ENCODE measurements around the gene FRMD3.

FRMD3 gene

DNA sequence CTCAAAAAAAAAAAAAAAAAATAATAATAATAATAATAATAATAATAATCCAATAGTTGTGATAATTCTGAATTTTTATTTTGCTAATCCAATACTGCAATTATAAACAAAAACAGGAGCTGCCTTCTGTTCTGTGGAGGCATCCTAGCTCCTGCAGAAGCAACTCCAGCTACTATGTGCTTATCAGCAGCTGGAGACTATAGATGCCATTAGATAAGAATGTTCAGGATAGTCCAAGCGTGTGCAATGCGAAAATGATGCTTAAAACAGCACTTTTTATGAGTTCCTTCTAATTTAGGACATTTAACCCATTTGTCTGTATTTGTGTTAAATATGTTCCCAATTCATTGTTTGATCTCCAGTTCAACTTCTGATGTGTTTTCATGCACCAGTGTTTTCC lies 254.7 kb downstream of the FRMD3 start:
- no peak for DNase-seq (ENCODE audit: low read depth in 3 of 3)

DNA sequence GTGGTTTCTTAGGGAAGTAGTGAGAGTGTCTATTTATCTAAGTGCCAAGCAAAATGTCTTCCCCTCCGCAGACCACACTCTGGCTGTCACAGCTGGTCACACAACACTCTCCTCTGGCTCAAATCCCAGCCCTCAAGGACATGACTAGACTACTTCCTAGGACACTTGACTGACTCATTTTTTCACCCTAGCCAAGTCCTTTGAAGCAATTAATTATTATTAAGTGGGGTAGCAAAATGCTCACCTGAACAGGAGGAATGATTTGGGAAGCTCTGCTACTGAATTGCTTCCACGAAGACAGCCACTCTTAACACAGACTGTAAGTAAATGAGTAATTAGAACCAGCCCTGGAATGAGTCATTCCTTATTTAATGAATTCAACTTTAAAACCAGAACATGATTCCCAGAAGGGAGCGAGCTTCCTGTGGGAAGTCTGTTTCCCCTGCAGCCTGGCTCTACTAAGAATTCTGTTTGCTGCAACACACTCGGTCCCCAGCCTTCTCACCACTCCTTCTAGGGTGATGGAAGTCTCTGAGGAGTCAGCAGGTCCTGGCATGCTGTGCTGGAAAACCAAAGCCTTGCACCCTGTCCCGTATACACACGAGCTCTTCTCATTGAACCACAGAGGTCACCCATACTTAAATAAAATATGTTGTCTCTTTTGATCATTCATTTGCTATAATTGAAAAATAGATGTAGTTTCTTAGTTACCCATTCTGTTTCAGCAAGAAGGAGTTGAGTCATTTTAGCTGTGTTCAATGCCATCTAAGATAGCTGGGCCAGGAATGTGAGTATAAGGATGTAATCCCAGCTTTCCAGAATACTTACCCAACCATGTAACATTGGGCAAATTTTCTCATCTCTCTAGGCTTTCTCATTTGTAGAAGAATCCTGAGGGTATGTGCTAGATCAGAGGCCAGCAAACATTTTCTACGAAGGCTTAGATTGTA lies 256.6 kb downstream of the FRMD3 start:
- DNase-seq (ENCODE audit: low read depth in 3 of 3): no peak

DNA sequence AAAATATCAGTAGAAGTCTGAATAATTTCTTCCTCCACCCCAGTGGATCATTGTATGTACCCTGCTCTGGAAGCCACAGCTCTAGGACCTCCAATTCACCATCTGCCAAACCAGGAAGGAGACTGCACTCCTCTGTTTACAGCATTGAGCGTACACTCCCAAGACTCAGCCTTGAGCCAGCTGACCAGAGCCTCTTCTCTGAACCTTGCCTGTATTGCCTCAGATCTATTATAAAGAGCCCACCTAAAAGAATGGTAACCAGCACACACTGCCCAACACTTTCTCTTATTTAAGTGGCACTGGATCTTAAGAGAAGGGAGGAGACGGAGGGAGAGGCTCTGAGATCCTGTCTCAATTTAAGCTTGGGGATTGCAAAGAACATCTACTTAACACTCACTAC lies 257.4 kb downstream of the FRMD3 start:
- DNase-seq (ENCODE audit: low read depth in 3 of 3): no peak

DNA sequence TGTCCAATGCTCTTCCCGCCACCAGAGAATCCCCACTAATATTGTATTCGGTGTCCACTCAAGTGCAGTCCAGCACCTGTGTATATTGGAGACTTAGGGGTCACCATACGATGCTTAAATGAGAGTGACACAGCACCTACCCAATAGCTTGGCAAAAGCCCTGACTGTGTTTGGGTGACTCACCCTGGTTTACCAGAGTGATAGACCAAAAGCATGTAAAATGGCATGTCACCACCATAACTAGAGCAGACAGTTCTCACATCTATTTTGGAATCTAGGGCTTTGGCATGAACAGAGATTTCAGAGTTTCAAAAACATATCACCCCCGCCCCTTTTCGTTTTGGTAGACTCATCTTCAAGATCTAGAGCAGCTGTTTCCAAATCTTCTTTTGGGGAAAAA lies 257.9 kb downstream of the FRMD3 start:
- no peak for DNase-seq (ENCODE audit: low read depth in 3 of 3)

DNA sequence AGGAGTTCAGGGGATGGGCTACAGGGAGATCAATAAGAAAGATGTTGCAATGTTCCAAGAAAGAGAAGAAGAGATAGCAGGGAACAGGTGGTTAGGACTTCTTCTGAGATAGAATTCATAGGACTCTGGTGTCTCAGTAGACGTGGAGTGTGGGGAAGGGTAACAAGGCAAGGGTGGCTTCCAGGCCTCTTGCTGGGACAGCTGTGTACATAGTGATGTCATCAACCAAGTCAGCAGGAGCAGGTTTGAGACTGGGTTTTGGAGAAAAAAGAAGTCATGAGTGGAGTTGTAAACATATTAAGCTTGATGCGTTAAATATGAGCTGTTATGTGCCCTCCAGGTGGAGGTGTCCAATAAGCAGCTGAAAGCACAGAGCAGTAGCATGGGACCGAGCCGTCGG lies 263.4 kb downstream of the FRMD3 start:
- no peak for DNase-seq (ENCODE audit: low read depth in 3 of 3)

DNA sequence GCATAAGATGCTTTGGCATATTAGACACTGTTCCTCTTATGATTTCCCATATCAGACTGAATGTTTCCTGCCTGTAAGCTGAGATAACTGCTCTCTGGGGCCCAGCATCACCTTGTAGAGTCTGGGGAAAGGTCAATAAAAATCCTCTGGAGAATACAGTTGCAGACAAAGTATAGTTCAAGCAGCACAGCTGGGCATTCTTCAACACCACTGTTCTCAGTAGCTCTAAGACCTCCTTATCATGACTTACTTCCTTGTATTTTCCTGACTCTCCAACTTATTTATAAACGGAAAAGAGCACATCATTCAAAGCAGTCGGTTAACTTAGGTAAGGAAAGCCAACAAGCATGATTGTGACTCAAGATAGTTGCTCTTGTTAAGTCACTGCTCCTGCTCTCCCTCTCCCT lies 266.5 kb downstream of the FRMD3 start:
- no peak for DNase-seq (ENCODE audit: low read depth in 3 of 3)

DNA sequence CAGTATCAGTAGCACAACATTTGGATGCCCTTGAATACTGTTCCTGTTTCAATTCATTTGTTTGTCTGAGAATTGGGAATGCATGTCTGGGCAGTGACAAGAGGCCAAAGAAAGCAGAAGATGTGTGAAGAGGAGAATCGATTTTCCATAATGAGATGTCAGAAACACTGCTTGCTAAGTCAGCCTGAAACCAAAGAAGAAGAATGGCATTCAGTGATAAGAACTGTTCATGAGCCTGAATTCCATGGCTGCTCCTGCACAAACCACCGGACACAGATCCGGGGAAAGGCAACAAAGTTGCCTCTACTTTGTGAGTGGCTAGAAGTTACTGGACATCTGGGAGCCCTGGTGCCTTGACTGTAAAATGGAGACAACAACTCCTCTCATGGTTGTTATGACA lies 268.1 kb downstream of the FRMD3 start:
- no peak for DNase-seq (ENCODE audit: low read depth in 3 of 3)

DNA sequence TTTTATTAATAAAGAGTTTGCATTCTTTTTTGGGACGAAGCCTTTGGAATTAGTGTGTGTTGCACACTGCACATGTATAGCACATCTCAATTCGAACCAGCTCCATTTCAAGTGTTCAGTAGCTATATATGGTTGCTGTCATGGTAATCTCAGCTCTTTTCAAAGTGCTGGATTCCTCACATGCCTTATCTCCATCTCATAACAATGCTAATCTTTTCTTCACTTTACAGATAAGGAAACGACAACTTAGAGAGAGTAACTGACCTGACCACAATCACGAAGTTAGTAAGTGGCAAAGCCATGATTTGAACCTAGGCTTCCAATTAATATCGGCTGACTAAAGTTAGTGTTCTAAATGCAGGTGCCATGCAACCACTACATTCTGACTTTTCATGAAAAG lies 270.5 kb downstream of the FRMD3 start:
- no peak for DNase-seq (ENCODE audit: low read depth in 3 of 3)

DNA sequence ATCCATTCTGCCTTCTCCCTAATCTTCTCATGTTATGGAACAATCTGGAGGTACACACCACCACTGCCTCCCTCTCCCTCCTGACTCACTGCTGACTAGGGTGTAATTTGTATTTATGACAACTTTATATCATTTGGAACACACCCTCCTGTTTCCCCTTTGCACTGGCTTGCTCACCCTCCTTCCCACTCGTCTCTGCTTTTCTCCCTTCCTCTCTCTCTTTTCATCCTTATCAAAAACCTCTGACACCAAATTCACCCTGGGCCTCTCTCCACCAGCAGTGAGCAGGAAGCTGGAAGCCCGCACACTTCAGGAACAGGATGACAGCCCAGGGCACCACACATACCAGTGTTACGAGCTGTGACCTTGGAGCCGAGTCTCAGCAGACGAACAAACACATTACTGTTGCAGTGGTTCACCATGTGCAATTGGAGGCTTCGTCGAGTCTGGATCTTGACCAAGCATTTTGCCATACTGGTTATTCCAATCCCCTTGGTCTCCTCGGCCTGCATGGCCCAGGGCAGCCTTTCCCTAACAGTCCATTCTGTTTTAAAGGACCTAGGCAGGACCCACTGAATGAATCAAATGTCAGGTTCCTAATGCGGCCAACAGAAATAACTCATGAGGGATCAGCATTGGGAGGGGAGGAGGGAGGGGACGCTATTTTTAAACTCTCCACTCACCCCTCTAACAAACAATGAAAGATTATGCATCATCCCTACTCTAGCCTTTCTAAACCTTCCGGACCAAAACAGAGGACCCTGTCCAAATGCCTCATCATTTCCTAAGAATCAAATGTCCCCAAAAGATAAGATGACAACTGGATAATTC lies 271.3 kb downstream of the FRMD3 start:
- DNase-seq (ENCODE audit: low read depth in 3 of 3): no peak

DNA sequence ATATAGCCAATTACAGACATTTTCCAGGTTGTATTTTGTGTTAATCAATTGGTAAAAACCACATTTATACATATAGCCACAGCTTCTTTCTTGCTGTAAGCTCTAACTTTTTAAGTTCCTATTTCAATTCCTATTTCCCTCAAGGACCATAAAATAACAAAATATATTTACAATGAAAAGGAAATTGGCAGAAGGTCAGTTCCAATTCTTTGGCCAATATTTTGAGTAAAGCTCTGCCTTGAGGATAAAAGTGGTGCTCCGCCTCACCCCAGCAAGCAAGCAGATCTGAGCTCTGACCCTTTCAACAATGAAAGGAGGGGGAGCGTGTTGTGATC lies 271.9 kb downstream of the FRMD3 start:
- DNase-seq (ENCODE audit: low read depth in 3 of 3): no peak

DNA sequence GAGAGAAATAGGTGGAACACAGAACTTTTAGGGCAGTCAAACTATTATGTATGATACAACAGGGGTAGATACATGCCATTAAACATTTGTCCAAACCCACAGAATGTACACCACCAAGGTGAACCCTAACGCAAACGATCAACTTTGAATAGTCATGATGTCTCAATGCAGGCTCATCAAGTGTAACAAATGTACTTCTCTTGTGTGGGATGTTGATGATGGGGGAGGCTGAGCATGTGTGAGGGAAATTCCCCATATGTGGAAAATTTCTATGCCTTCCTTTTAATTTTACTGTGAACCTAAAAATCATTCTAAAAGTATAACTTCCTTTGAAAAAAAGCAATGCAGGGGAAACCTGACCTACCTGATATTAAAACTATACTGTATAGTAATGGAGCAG lies 273.9 kb downstream of the FRMD3 start:
- no peak for DNase-seq (ENCODE audit: low read depth in 3 of 3)

DNA sequence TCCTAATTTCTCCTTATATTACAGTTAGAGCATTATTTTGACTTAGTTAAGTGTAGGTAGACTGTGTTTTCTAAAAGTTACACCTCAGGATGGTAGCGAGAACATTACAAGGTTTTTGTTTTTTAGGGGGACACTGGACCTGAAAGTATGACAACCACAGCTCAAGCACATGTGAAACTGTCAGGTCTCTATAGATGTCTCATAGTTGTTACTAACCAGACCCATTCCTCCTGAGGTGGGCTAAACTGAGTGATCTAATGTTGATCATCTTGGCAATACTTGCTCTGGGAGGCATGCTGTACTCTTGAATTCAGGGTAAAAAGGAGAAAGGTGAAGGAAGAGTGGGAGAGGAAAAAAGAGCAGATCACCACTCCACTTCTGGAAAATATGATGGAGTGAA lies 278.6 kb downstream of the FRMD3 start:
- DNase-seq (ENCODE audit: low read depth in 3 of 3): no peak

DNA sequence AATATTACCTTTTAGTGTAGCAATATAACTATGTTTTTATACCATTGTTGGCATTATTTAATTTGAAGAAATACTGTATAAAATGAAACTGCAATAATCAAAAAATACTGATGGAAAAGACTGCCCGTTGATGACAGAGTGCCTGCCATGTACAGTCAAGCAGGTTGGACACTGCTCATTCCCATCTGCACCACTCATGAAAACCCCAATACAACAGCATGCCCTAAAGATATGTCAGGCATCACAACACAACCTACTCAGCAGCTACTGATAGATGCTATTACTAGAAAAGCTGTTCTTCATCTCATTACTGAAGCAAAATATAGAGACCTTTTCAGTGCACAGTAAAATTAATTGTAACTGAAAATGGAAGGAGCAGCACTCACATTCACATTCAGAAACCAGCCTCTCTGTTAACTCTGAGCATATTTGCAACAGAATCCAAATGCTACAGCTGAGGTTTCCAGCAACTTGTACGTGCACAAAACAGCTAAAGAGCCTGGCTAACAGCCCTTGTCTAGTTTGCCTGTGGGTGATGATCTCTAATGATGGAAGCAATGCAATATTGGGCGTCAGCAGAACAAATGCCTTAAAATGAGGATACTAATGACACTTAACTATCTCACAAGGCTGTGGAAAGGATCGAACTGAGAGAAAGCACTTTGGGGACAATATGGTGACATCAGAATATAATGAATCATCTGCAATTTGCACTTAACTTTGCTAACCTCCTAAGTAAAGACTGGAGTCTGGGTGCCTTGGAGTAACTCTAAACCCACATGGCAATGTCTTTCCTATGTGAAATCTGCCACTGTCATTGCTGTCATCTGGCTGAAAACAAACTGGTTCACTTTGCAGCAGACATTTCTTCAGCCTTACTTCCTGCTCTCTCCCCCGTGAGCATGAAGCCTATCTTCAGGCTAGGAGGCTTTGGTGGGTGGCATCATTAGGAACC lies 280.0 kb downstream of the FRMD3 start:
- no peak for DNase-seq (ENCODE audit: low read depth in 3 of 3)

DNA sequence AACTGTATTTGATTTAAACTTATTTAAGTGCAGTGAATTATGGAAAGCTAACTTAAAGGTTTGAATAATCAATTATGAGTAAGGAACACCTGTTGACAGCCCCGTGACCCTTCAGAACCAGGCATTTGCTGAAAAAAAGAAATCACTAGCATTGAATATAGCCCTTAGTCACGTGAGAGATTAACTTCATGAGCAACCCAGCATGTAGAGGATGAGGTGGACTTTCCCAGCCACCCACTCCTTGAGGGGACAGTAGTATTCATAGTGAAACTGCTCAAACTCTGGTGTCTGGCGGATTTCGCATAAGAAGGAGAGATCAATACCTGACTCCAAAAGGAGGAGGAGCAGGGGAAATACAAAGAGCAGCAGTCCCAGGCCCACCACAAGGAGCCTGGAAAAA lies 290.5 kb downstream of the FRMD3 start:
- DNase-seq (ENCODE audit: low read depth in 3 of 3): no peak

DNA sequence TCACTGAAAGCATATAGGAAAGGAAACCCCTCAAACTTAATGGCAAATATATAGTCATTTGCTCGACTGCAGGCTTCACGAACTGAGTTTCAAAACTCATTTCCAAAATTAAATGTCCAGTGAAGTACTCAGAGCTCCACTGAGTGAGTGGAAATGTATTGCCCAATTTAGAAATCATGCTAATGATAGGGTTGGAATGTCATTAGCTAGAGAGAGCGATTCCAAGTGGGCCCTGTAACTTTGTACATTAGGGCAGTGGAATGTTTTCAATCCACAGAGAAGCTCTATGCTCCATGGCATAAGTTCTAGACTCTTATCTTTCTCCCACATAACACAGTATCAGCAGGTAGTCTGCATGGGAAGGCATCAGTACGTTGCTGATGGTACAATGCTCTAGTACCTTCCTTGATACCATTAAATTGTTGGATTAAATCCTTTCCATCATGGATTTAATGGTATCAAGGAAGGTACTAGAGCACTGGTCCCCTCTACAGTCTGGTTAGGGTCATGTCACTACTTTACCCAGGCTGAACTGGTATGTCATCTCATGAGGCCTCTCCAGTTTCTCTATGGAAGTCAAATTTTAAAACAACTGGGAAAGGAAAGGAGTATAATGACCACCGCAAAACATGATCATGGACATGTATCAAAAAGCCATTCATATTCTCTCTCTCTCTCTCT lies 292.1 kb downstream of the FRMD3 start:
- no peak for DNase-seq (ENCODE audit: low read depth in 3 of 3)

DNA sequence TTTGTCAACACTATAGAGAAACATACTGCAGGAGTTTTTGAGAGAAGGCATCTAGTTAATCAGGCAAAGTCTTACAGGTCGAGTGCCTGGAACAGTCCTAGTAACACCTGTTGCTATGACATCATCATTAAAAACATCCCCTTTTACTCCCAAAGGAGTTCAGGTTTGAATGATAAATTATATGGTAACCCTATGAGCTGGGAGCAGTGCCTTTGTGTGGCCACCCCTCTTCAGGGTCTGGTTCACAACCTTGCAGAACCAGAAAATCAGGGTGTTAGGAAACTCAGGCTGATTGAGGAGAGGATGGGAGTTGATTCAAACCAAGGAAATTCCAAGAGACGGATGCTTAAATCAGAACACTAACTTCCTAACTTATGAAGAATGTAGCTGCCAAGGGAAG lies 296.1 kb downstream of the FRMD3 start:
- no peak for DNase-seq (ENCODE audit: low read depth in 3 of 3)

DNA sequence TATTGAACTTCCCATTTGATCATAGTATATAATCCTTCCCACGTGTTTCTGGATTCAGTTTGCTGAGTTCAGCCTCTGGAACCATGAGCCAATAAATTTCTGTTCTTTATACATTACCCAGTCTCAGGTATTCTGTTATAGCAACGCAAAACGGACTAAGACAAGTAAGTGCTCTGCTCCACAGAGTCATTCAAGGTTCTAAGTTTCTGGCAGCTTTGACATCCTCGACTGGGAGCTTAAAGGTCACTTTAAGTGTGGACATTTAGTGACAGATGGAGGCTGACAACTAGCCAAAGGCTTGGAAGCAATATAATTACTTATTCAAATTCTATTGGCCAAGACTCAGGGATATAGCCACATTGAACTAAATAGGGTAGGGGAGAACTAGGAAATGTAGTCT lies 297.5 kb downstream of the FRMD3 start:
- no peak for DNase-seq (ENCODE audit: low read depth in 3 of 3)

DNA sequence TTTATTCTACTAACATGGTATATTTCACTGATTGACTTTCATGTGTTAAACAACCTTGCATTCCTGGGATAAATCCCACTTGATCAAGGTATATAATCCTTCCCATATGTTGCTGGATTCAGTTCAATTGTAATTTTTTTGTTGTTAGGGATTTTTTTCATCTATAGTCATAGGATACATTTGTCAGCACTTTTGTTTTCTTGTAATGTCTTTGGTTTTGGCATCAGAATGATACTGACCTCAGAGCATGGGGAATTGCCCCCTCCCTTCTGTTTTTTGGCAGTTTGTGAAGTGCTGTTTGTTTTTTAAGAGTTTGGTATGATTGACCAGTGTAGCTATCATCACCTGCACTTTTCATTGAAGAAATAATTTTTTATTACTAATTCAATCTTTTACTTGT lies 298.5 kb downstream of the FRMD3 start:
- DNase-seq (ENCODE audit: low read depth in 3 of 3): no peak

DNA sequence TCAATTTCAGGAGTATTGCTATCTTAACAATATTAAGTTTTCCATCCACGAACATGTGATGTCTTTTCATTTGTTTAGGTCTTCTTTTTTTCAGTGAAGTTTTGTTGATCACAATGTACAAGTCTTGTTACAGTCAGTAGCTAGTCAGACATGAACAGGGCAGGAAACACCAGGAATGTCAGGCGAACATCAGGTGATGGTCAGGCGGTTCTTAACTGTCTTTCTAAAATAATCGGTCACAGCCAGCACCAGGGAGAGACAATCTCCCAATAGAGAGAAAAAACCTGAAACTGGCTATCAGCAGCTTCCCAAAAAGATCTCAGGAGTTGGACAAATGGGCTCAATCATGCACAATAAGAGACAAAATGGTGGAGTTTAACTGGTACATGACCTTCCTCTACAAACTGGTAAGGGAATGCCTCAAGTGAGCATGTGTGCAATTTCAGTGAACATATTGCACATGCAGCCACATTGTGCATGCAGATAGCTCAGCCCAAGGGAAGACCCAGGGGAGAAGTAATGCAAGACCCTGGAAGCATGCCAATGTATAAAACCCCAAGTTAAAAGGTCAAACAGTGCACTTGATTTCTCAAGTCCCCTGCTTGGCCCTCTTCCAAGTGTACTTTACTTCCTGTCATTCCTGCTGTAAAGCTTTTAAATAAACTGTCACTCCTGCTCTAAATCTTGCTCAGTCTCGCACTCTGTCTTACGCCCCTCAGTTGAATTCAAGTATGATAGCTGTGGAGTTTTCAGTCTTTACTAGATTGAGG lies 299.1 kb downstream of the FRMD3 start:
- no peak for DNase-seq (ENCODE audit: low read depth in 3 of 3)

DNA sequence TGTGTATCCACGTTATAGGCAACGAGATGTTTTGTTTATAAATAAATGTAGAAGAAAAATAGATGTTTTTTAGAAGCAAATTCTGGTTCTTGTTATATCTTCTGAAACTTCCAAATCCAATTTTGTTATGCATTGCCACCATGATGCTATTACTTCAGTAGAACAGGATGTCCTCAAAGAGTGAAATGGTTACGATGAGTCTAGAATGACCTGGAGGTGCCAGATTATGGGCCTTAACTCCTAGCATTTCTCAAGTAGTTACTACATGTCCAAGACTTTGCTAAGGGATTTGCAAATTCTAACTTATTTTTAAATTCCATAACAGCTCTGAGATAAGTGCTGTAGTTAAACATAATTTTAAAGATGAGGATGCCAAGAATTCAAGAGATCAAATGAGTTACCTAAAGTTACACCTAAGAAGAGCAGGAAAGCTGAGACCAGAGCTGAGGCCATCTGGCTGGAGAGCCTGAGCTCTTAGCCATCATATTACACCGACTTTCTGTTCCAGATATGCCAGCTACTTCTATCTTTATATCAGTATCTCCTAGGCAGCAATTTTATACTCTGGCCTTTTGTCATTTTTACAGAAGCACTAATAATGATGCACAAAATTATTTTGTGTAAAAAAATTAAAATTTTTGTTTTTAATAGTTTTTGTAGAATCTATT lies 302.0 kb downstream of the FRMD3 start:
- DNase-seq (ENCODE audit: low read depth in 3 of 3): no peak
